ENCODE results near the gene RNF166.

The RNF166 gene

DNA sequence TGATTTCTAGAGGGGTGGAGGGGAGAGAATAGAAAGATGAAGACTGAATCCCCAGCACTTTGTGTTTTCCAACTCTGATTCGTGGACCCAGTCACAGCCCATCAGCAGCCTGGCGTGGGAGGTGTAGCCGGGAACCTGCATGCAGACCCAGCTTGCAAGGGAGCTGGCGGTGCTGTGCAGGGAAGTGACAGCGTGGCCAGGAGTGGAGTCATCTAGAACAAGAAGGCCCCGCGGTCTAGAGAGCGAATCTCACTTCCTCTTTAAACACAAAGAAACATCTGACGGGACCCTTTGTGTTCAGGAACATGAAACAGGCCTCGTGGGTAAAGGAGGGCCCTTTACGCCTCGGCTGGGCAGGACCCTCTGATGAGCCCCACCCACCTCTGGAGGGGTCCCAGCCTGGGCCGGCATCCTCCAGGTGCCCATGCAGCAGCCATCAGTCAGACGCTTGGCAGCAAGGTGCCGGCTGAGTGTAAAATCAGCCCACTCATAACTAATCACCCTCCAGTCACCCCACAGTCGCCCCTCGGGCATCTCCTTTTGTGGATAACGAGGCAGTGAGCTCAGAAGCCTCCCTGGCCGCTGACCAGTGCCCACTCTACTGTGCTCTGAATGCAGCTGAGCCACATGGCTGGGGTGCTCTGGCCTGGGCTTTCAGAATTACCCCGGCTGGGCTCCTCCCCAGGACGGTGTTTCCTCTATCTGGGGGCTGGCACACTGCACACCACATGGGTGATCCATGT is 24.3 kb downstream of the RNF166 start:
- peak overlapping the region; percentile 32 for H3K9ac ChIP-seq (ENCODE audit: insufficient read length, low read depth)

GRCh38 chr16:88681084-88681680 is 25.0 kb downstream of the RNF166 start:
- peak overlapping the region; percentile 32 for H3K9ac ChIP-seq (ENCODE audit: insufficient read length, low read depth)
- TF ChIP-seq YY1 (IDR thresholded peaks at IDR 0.05; ENCODE audit: insufficient read depth, insufficient read length) (no peak), SUZ12 (IDR thresholded peaks at IDR 0.05; ENCODE audit: extremely low read depth, insufficient read depth, insufficient read length) (no peak), ZNF274 (IDR thresholded peaks at IDR 0.05; ENCODE audit: low read depth, low read length) (no peak)
- peaks cover 12% of the 10 kb centered on the region for H3K36me3 ChIP-seq (ENCODE audit: insufficient read depth, insufficient read length, low read length)
- H3K27me3 ChIP-seq (ENCODE audit: insufficient read depth, insufficient read length), result peaks cover 16% of the 10 kb centered on the region
- no peaks in the 10 kb centered on the region for H3K9me3 ChIP-seq (ENCODE audit: insufficient read depth, low read length)
- H3K4me1 ChIP-seq (ENCODE audit: insufficient read depth, insufficient read length), result peaks cover 30% of the 10 kb centered on the region
- no peak for DNase-seq (ENCODE audit: low read depth, low spot score)
- no peak overlapping the region for H3K4me3 ChIP-seq (ENCODE audit: insufficient read length, low read depth)

More for the DNA sequence above, 24.3 kb downstream of the RNF166 start:
- Histone ChIP-seq H3K4me1 (ENCODE audit: insufficient read depth, insufficient read length) (peaks cover 34% of the 10 kb centered on the region), H3K27me3 (ENCODE audit: insufficient read depth, insufficient read length) (peaks cover 22% of the 10 kb centered on the region), H3K9me3 (ENCODE audit: insufficient read depth, low read length) (no peaks in the 10 kb centered on the region), H3K36me3 (ENCODE audit: insufficient read depth, insufficient read length, low read length) (peaks cover 5% of the 10 kb centered on the region), H3K4me3 (ENCODE audit: insufficient read length, low read depth) (no peak overlapping the region)
- TF ChIP-seq ZNF274 (IDR thresholded peaks at IDR 0.05; ENCODE audit: low read depth, low read length) (no peak), SUZ12 (IDR thresholded peaks at IDR 0.05; ENCODE audit: extremely low read depth, insufficient read depth, insufficient read length) (no peak), YY1 (IDR thresholded peaks at IDR 0.05; ENCODE audit: insufficient read depth, insufficient read length) (no peak)
- DNase-seq (ENCODE audit: low read depth, low spot score), result no peak

DNA sequence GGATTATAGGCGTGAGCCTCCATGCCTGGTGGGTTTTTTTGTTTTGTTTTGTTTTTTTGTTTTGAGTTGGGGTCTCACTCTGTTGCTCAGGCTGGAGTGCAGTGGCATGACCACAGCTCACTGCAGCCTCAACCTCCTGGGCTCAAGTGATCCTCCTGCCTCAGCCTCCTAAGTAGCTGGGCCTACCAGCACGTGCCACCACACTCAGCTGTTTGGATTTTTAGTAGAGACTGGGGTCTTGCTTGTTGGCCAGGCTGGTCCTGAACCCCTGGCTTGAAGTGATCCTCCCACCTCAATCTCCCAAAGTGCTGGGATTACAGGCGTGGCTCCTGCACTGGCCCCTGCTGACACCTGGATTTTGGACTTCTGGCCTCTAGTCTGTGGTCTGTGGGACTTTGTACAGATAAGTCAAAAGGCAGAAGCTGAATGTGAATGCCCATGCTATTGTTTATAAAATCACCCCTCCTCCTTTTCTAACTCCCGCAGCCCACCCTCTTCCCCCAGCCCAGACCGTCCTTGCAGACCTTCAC is 25.6 kb downstream of the RNF166 start:
- H3K36me3 ChIP-seq (ENCODE audit: insufficient read depth, insufficient read length, low read length), result peaks cover 17% of the 10 kb centered on the region
- H3K27me3 ChIP-seq (ENCODE audit: insufficient read depth, insufficient read length), result peaks cover 10% of the 10 kb centered on the region
- H3K9ac ChIP-seq (ENCODE audit: insufficient read length, low read depth), result no peak overlapping the region
- TF ChIP-seq SUZ12 (IDR thresholded peaks at IDR 0.05; ENCODE audit: extremely low read depth, insufficient read depth, insufficient read length) (no peak), YY1 (IDR thresholded peaks at IDR 0.05; ENCODE audit: insufficient read depth, insufficient read length) (no peak), ZNF274 (IDR thresholded peaks at IDR 0.05; ENCODE audit: low read depth, low read length) (no peak)
- no peak overlapping the region for H3K4me3 ChIP-seq (ENCODE audit: insufficient read length, low read depth)
- H3K9me3 ChIP-seq (ENCODE audit: insufficient read depth, low read length), result no peaks in the 10 kb centered on the region
- no peak for DNase-seq (ENCODE audit: low read depth, low spot score)
- H3K4me1 ChIP-seq (ENCODE audit: insufficient read depth, insufficient read length), result peaks cover 30% of the 10 kb centered on the region

DNA sequence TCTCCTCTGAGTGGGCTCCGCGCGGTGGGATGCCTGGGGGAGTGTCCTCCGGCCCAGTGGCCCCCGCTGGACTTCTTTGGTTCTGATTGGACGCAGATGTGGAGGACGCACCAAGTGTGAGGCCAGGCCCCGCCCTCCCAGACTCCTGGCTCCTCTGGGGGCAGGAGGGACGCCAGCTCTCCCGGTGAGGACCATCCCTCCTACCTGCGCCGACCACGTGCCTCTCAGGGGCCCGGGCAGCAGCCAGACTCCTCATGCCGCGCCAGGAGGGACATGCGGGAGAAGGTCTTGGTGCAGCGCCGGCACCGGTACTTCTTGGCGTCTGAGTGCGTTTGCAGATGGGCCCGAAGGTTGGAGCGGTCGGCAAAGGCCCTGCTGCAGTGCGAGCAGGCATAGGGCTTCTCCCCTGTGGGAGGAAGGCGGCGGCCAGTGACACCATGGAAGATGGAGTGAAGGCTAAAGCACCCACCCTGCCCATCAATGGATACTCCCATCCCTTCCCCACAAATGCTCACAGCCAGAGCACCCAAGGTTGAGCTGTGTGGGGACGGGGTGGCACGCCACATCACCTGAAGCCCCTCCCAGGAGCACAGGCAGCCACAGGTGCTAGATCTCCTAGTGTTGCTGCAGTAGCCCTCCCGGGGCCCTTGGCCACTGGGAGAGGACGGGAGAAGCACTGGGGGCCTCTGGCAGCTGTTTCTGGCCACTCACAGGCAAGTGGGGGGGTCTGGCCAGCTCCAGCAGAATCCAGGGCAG is 27.8 kb downstream of the RNF166 start:
- H3K27me3 ChIP-seq (ENCODE audit: insufficient read depth, insufficient read length), result no peaks in the 10 kb centered on the region
- no peak for DNase-seq (ENCODE audit: low read depth, low spot score)
- H3K9me3 ChIP-seq (ENCODE audit: insufficient read depth, low read length), result no peaks in the 10 kb centered on the region
- H3K36me3 ChIP-seq (ENCODE audit: insufficient read depth, insufficient read length, low read length), result peaks cover 39% of the 10 kb centered on the region
- no peak for TF ChIP-seq SUZ12 (IDR thresholded peaks at IDR 0.05; ENCODE audit: extremely low read depth, insufficient read depth, insufficient read length)
- TF ChIP-seq YY1 (IDR thresholded peaks at IDR 0.05; ENCODE audit: insufficient read depth, insufficient read length), result no peak
- no peak for TF ChIP-seq ZNF274 (IDR thresholded peaks at IDR 0.05; ENCODE audit: low read depth, low read length)
- H3K4me1 ChIP-seq (ENCODE audit: insufficient read depth, insufficient read length), result peaks cover 20% of the 10 kb centered on the region
- H3K9ac ChIP-seq (ENCODE audit: insufficient read length, low read depth), result no peak overlapping the region
- H3K4me3 ChIP-seq (ENCODE audit: insufficient read length, low read depth), result no peak overlapping the region

DNA sequence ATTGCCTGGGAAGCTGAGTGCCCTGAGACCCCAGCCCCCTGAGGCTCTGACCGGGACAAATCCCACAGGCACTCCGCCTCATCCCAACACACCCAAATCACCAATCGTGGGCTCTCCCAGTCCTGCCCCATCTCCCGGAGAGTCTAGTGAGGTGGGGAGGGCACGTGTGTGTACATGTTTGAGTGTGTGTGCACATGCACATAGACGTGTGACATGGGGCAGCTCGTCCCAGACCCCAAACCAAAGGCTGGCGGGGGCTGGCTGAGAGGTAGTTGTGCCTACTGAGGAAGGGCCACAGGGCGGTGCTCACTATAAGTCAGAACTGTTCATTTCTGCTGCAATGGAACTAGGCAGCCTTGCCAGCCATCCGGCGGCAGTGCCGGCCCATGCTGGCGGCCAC is 28.5 kb downstream of the RNF166 start:
- DNase-seq (ENCODE audit: low read depth, low spot score), result no peak
- Histone ChIP-seq H3K36me3 (ENCODE audit: insufficient read depth, insufficient read length, low read length) (peaks cover 40% of the 10 kb centered on the region), H3K9me3 (ENCODE audit: insufficient read depth, low read length) (no peaks in the 10 kb centered on the region), H3K4me1 (ENCODE audit: insufficient read depth, insufficient read length) (peaks cover 23% of the 10 kb centered on the region), H3K27me3 (ENCODE audit: insufficient read depth, insufficient read length) (no peaks in the 10 kb centered on the region), H3K9ac (ENCODE audit: insufficient read length, low read depth) (no peak overlapping the region), H3K4me3 (ENCODE audit: insufficient read length, low read depth) (no peak overlapping the region)
- no peak for TF ChIP-seq SUZ12 (IDR thresholded peaks at IDR 0.05; ENCODE audit: extremely low read depth, insufficient read depth, insufficient read length)

DNA sequence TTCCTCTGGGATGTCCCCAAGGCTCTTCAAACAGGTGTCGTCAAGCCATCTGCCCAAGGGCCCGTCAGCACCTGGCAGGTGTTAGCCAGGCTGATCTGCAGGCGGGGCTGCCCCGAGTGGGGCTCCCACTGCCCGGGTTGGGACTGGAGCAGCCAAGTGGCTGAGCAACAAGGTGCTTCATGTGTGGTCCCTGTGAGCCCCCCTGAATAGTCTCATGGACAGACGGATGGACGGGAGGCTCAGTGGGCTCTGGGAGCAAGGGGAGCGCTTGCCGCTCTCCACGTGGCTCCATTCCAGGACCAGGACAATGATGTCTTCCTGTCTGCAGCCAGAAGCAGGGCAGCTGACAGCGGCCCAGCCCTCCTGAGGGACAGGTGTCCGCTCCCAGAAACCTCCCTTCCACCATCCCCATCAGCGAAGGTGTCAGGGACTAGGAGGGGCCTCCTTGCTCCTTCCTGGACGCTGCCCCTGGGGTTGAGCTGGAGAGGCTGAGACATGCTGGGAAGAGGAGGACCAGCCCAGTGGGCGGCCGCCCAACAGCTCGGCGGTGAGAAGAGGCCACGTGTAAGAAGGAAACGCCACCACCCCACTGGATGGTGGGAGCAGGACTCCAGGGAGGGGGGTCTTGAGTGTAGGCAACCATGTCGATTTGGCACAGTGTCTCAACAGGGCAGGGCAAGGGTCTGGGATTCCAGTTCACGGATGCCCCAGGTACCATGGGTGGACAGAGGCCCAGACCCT is 29.5 kb downstream of the RNF166 start:
- Histone ChIP-seq H3K9ac (ENCODE audit: insufficient read length, low read depth) (no peak overlapping the region), H3K36me3 (ENCODE audit: insufficient read depth, insufficient read length, low read length) (peaks cover 45% of the 10 kb centered on the region), H3K4me3 (ENCODE audit: insufficient read length, low read depth) (no peak overlapping the region), H3K27me3 (ENCODE audit: insufficient read depth, insufficient read length) (no peaks in the 10 kb centered on the region), H3K9me3 (ENCODE audit: insufficient read depth, low read length) (no peaks in the 10 kb centered on the region), H3K4me1 (ENCODE audit: insufficient read depth, insufficient read length) (peaks cover 22% of the 10 kb centered on the region)
- no peak for DNase-seq (ENCODE audit: low read depth, low spot score)
- TF ChIP-seq ZNF274 (IDR thresholded peaks at IDR 0.05; ENCODE audit: low read depth, low read length) (no peak), YY1 (IDR thresholded peaks at IDR 0.05; ENCODE audit: insufficient read depth, insufficient read length) (no peak)
